ENCODE results near the gene BLID. TPM values are rescaled to one million over a fixed set of nuclear protein-coding genes. Genes with fewer than 3 reads are reported as not detected.

BLID gene
- total RNA-seq, 1 experiment from 2014 or later = 5.7 TPM

- no peak overlapping the region for H3K9ac ChIP-seq (ENCODE audit: low read length)
- peaks cover 93% of the 10 kb centered on the region for H3K36me3 ChIP-seq (ENCODE audit: low read depth, low read length)
- H3K4me2 ChIP-seq (ENCODE audit: low read length) = no peak overlapping the region
- ChIA-PET CTCF (interaction anchor here (0.6 kb wide), 1 partner anchor 628 kb away, joined by 5 read pairs; no protein-coding TSS in a partner anchor), POLR2A (ENCODE audit: unreplicated experiment) (no interaction called here)
- H4K20me1 ChIP-seq (ENCODE audit: low read length) = peaks cover 23% of the 10 kb centered on the region; the same call in 1 of the 2 replicates
- no peak overlapping the region for H3K27ac ChIP-seq (ENCODE audit: low read length)
- no peaks in the 10 kb centered on the region for H3K9me2 ChIP-seq (replicated peaks; ENCODE audit: low read length)
- ATAC-seq (no peak), DNase-seq (no peak)
- H3K27me3 ChIP-seq (ENCODE audit: low read length) = no peaks in the 10 kb centered on the region
- TF ChIP-seq CTCF (conservative IDR thresholded peaks at IDR 0.05; ENCODE audit: low read depth, low read length) (no peak), EZH2phosphoT487 (IDR thresholded peaks at IDR 0.05; ENCODE audit: borderline replicate concordance, low read length) (no peak), EZH2 (IDR thresholded peaks at IDR 0.05; ENCODE audit: low read length, unreplicated experiment) (no peak)
- intact Hi-C loops (cut with micrococcal nuclease) = loop anchor here (10.0 kb wide), 1 partner anchor 200 kb away; no protein-coding TSS in a partner anchor
- no peak overlapping the region for H3K4me3 ChIP-seq (ENCODE audit: low read length)
- BruUV-seq (replicated peaks) = no TSS peak
- H3K4me1 ChIP-seq (ENCODE audit: insufficient read depth, low read length) = peaks cover 56% of the 10 kb centered on the region
- H3F3A ChIP-seq (ENCODE audit: low read length, unreplicated experiment) = peaks cover 46% of the 10 kb centered on the region
- no peak overlapping the region for H2AFZ ChIP-seq (ENCODE audit: low read length)
- peaks cover 57% of the 10 kb centered on the region for H3K79me2 ChIP-seq (ENCODE audit: low read length)
- no peaks in the 10 kb centered on the region for H3K9me3 ChIP-seq (ENCODE audit: low read length)
Observed at GRCh38 chr11:122094836-122095235, 21.2 kb downstream of the BLID start.

- Histone ChIP-seq H3F3A (ENCODE audit: low read length, unreplicated experiment) (peaks cover 54% of the 10 kb centered on the region), H3K27me3 (ENCODE audit: low read length) (no peaks in the 10 kb centered on the region), H2AFZ (ENCODE audit: low read length) (no peak overlapping the region), H3K9ac (ENCODE audit: low read length) (no peak overlapping the region), H3K9me3 (ENCODE audit: low read length) (no peaks in the 10 kb centered on the region), H3K4me2 (ENCODE audit: low read length) (no peak overlapping the region), H3K9me2 (replicated peaks; ENCODE audit: low read length) (no peaks in the 10 kb centered on the region), H3K79me2 (ENCODE audit: low read length) (peaks cover 46% of the 10 kb centered on the region), H3K4me1 (ENCODE audit: insufficient read depth, low read length) (peaks cover 47% of the 10 kb centered on the region), H3K4me3 (ENCODE audit: low read length) (no peak overlapping the region), H3K27ac (ENCODE audit: low read length) (no peak overlapping the region), H3K36me3 (ENCODE audit: low read depth, low read length) (peaks cover 84% of the 10 kb centered on the region), H4K20me1 (ENCODE audit: low read length) (peaks cover 24% of the 10 kb centered on the region)
- BruUV-seq (replicated peaks) = no TSS peak
- TF ChIP-seq EZH2phosphoT487 (IDR thresholded peaks at IDR 0.05; ENCODE audit: borderline replicate concordance, low read length) (no peak), EZH2 (IDR thresholded peaks at IDR 0.05; ENCODE audit: low read length, unreplicated experiment) (no peak), CTCF (conservative IDR thresholded peaks at IDR 0.05; ENCODE audit: low read depth, low read length) (no peak)
- CTCF ChIA-PET = no interaction called here
- DNase-seq (peak; percentile 60), ATAC-seq (peak; percentile 16)
- intact Hi-C loops (cut with micrococcal nuclease) = loop anchor here (10.0 kb wide), 1 partner anchor 199 kb away; no protein-coding TSS in a partner anchor
- POLR2A ChIA-PET (ENCODE audit: unreplicated experiment) = interaction anchor here (0.6 kb wide), 1 partner anchor 61 kb away, joined by 4 read pairs; no protein-coding TSS in a partner anchor
Observed at GRCh38 chr11:122093731-122094275, 22.2 kb downstream of the BLID start.

GRCh38 chr11:122091835-122092234, 24.2 kb downstream of the BLID start:
- H3K9ac ChIP-seq (ENCODE audit: low read length) = no peak overlapping the region
- POLR2A ChIA-PET (ENCODE audit: unreplicated experiment) = no interaction called here
- no peak overlapping the region for H3K27ac ChIP-seq (ENCODE audit: low read length)

More at GRCh38 chr11:122091835-122092234, 24.2 kb downstream of the BLID start:
- no peak for TF ChIP-seq CTCF (conservative IDR thresholded peaks at IDR 0.05; ENCODE audit: low read depth, low read length)
- TF ChIP-seq EZH2 (IDR thresholded peaks at IDR 0.05; ENCODE audit: low read length, unreplicated experiment) = no peak
- no peak for TF ChIP-seq EZH2phosphoT487 (IDR thresholded peaks at IDR 0.05; ENCODE audit: borderline replicate concordance, low read length)
- DNase-seq (peak; percentile 2), ATAC-seq (no peak)
- H3K4me1 ChIP-seq (ENCODE audit: insufficient read depth, low read length) = peaks cover 27% of the 10 kb centered on the region
- H3K36me3 ChIP-seq (ENCODE audit: low read depth, low read length) = peaks cover 64% of the 10 kb centered on the region
- H3K79me2 ChIP-seq (ENCODE audit: low read length) = peaks cover 27% of the 10 kb centered on the region
- CTCF ChIA-PET = no interaction called here
- BruUV-seq (replicated peaks) = no TSS peak
- no peaks in the 10 kb centered on the region for H3K27me3 ChIP-seq (ENCODE audit: low read length)
- H3K4me3 ChIP-seq (ENCODE audit: low read length) = no peak overlapping the region
- H3K9me2 ChIP-seq (replicated peaks; ENCODE audit: low read length) = no peaks in the 10 kb centered on the region
- intact Hi-C loops (cut with micrococcal nuclease) = loop anchor here (10.0 kb wide), 1 partner anchor 197 kb away; no protein-coding TSS in a partner anchor
- H2AFZ ChIP-seq (ENCODE audit: low read length) = no peak overlapping the region
- no peak overlapping the region for H3K4me2 ChIP-seq (ENCODE audit: low read length)
- H4K20me1 ChIP-seq (ENCODE audit: low read length) = peaks cover 24% of the 10 kb centered on the region
- H3F3A ChIP-seq (ENCODE audit: low read length, unreplicated experiment) = peaks cover 54% of the 10 kb centered on the region
- H3K9me3 ChIP-seq (ENCODE audit: low read length) = no peaks in the 10 kb centered on the region

All from PC-3 (cell line).